ENCODE results near the gene DPH3. TPM values are rescaled to one million over a fixed set of nuclear protein-coding genes. Genes with fewer than 3 reads are reported as not detected.

DPH3 gene
- total and polyA plus RNA-seq, 10 of the 15 experiments (the other 5 are each of a cell fraction or from before 2014, with no cell fraction given), result 10.8 to 71.8 (median 23.4) TPM

DNA sequence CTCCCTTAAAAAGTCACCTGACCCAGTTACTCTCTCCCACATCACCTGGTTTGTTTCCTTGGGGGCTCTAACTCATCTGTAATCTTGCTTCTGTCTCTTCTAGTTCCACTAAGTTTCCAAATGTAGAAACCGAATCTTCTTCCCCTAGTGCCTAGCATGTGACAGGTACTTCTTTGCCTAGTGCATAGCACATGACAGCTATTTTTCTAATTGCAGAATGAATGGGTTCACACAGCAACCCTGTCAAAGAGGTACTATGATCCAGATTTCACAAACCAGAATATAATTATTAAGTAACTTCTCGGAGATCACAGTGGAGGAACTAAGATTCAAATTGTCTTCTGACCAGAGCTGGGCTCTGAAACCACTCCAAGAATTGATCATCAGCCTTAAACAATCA is 7.4 kb downstream of the DPH3 start (continued):
- TF ChIP-seq MEF2B (IDR thresholded peaks at IDR 0.05; ENCODE audit: partially characterized antibody, poor library complexity, severe bottlenecking) (no peak), RBBP5 (conservative IDR thresholded peaks at IDR 0.05) (no peak), DPF2 (IDR thresholded peaks at IDR 0.05) (no peak), NR2C1 (IDR thresholded peaks at IDR 0.05) (no peak)

GRCh38 chr3:16255726-16256125 is 9.0 kb downstream of the DPH3 start:
- peaks cover 0 to 2% of the 10 kb centered on the region in 2 experiments; a peak in 1 of 4 replicates for H3K36me3 ChIP-seq (ENCODE audit: control insufficient read depth in 2 of 2, insufficient read depth in 2 of 2, low read length in 1 of 2)
- no TSS peak for BruUV-seq (replicated peaks)
- in situ Hi-C loops (cut with MboI) (no loop called here), intact Hi-C loops (cut with micrococcal nuclease; ENCODE audit: unreplicated experiment) (no loop called here)
- FAIRE-seq (no peak), DNase-seq (ENCODE audit: low read depth, low spot score) (no peak), ATAC-seq (no peak)
- CTCF ChIA-PET, result interaction anchor here (0.6 kb wide), 1 partner anchor 35 kb away, joined by 3 read pairs; no protein-coding TSS in a partner anchor
- no peak for TF ChIP-seq WRNIP1 (IDR thresholded peaks at IDR 0.05; ENCODE audit: borderline replicate concordance, low read depth, low read length)
- TF ChIP-seq, protein P1, sequence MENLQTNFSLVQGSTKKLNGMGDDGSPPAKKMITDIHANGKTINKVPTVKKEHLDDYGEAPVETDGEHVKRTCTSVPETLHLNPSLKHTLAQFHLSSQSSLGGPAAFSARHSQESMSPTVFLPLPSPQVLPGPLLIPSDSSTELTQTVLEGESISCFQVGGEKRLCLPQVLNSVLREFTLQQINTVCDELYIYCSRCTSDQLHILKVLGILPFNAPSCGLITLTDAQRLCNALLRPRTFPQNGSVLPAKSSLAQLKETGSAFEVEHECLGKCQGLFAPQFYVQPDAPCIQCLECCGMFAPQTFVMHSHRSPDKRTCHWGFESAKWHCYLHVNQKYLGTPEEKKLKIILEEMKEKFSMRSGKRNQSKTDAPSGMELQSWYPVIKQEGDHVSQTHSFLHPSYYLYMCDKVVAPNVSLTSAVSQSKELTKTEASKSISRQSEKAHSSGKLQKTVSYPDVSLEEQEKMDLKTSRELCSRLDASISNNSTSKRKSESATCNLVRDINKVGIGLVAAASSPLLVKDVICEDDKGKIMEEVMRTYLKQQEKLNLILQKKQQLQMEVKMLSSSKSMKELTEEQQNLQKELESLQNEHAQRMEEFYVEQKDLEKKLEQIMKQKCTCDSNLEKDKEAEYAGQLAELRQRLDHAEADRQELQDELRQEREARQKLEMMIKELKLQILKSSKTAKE (IDR thresholded peaks at IDR 0.05; ENCODE audit: low read depth, poor library complexity, severe bottlenecking), result no peak
- TF ChIP-seq KLF5 (IDR thresholded peaks at IDR 0.05; ENCODE audit: partially characterized antibody), result no peak
- TF ChIP-seq TARDBP (IDR thresholded peaks at IDR 0.05; ENCODE audit: borderline replicate concordance), result no peak
- TF ChIP-seq NR2F1 (conservative IDR thresholded peaks at IDR 0.05), result no peak
- TF ChIP-seq, protein P2, sequence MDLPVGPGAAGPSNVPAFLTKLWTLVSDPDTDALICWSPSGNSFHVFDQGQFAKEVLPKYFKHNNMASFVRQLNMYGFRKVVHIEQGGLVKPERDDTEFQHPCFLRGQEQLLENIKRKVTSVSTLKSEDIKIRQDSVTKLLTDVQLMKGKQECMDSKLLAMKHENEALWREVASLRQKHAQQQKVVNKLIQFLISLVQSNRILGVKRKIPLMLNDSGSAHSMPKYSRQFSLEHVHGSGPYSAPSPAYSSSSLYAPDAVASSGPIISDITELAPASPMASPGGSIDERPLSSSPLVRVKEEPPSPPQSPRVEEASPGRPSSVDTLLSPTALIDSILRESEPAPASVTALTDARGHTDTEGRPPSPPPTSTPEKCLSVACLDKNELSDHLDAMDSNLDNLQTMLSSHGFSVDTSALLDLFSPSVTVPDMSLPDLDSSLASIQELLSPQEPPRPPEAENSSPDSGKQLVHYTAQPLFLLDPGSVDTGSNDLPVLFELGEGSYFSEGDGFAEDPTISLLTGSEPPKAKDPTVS (IDR thresholded peaks at IDR 0.05; ENCODE audit: low read depth, low read length), result no peak
- TF ChIP-seq TCF7 (IDR thresholded peaks at IDR 0.05; ENCODE audit: borderline replicate concordance), result no peak
- no peak for TF ChIP-seq MLLT1 (IDR thresholded peaks at IDR 0.05)
- TF ChIP-seq, protein P3, sequence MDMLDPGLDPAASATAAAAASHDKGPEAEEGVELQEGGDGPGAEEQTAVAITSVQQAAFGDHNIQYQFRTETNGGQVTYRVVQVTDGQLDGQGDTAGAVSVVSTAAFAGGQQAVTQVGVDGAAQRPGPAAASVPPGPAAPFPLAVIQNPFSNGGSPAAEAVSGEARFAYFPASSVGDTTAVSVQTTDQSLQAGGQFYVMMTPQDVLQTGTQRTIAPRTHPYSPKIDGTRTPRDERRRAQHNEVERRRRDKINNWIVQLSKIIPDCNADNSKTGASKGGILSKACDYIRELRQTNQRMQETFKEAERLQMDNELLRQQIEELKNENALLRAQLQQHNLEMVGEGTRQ (IDR thresholded peaks at IDR 0.05; ENCODE audit: borderline replicate concordance, low read depth, low read length), result no peak
- TF ChIP-seq NFIC (IDR thresholded peaks at IDR 0.05; ENCODE audit: low read depth, low read length), result no peak
- TF ChIP-seq MTA3 (IDR thresholded peaks at IDR 0.05; ENCODE audit: borderline replicate concordance, low read length), result no peak
- no peak for TF ChIP-seq POU2F2 (IDR thresholded peaks at IDR 0.05; ENCODE audit: borderline replicate concordance, low read depth, low read length)
- TF ChIP-seq RELA (IDR thresholded peaks at IDR 0.05; ENCODE audit: borderline replicate concordance, partially characterized antibody), result no peak
- no peak for TF ChIP-seq ZZZ3 (IDR thresholded peaks at IDR 0.05; ENCODE audit: control insufficient read depth, insufficient read length, low read depth)
- no peak for TF ChIP-seq ATF7 (IDR thresholded peaks at IDR 0.05; ENCODE audit: low read depth)
- peaks cover 8% of the 10 kb centered on the region; the same call in 1 of the 2 replicates for H3K4me1 ChIP-seq (ENCODE audit: control insufficient read depth, insufficient read depth, low read length)
- no peak overlapping the region for H3K4me2 ChIP-seq (ENCODE audit: control insufficient read depth, insufficient read depth)
- no peak overlapping the region for H3K9ac ChIP-seq (ENCODE audit: control insufficient read depth, insufficient read depth, low read length)
- no peaks in the 10 kb centered on the region for H4K20me1 ChIP-seq (ENCODE audit: control insufficient read depth, insufficient read depth)
- 96% methylated on average over 5 of the region's 5 CpGs for WGBS (ENCODE audit: insufficient coverage, insufficient replicate concordance, low lambda C conversion rate, missing lambda C conversion rate)
- H3K4me3 ChIP-seq, result no peak overlapping the region
- H3K79me2 ChIP-seq (ENCODE audit: control insufficient read depth, insufficient read depth, low read length), result no peaks in the 10 kb centered on the region
- SMC1A ChIA-PET (ENCODE audit: uncharacterized antibody, unreplicated experiment), result interaction anchor here (5.7 kb wide), 1 partner anchor 11 kb away, joined by 43 read pairs; the partner anchor contains the start of genes DPH3 and OXNAD1
- H3K27ac ChIP-seq (ENCODE audit: control insufficient read depth, insufficient read depth), result no peak overlapping the region
- H2AFZ ChIP-seq (ENCODE audit: control insufficient read depth, low read depth, low read length), result no peak overlapping the region
- H3K27me3 ChIP-seq (replicated peaks in 1 of 2; ENCODE audit: control insufficient read depth in 2 of 2, insufficient read depth in 2 of 2, low read length in 1 of 2), result no peaks in the 10 kb centered on the region
- H3K9me3 ChIP-seq (replicated peaks; ENCODE audit: control insufficient read depth, insufficient read depth, low read length), result no peaks in the 10 kb centered on the region
- POLR2A ChIA-PET, result interaction anchor here (0.6 kb wide), 1 partner anchor 9 kb away, joined by 3 read pairs; the partner anchor contains the start of gene DPH3
- RAD21 ChIA-PET (ENCODE audit: unreplicated experiment), result no interaction called here

All from GM12878 (cell line).